Measurements from ENCODE around the gene IFIT1B.
"Not testable (repeated sequence)": the region's sequence is repeated elsewhere in the genome, so short reads cannot be mapped to it uniquely, and the experiment has no call there.

IFIT1B gene

GRCh38 chr10:89409282-89409681 is 31.4 kb downstream of the IFIT1B start:
- in situ Hi-C loops (cut with MboI; ENCODE audit: low sequenced_read_pairs), result not testable (repeated sequence)

GRCh38 chr10:89410551-89410950 is 32.7 kb downstream of the IFIT1B start:
- in situ Hi-C loops (cut with MboI; ENCODE audit: low sequenced_read_pairs), result not testable (repeated sequence)

GRCh38 chr10:89411135-89411534 is 33.3 kb downstream of the IFIT1B start:
- in situ Hi-C loops (cut with MboI; ENCODE audit: low sequenced_read_pairs), result not testable (repeated sequence)

GRCh38 chr10:89412276-89412675 is 34.4 kb downstream of the IFIT1B start:
- in situ Hi-C loops (cut with MboI; ENCODE audit: low sequenced_read_pairs), result not testable (repeated sequence)

GRCh38 chr10:89413398-89413912 is 35.6 kb downstream of the IFIT1B start:
- in situ Hi-C loops (cut with MboI; ENCODE audit: low sequenced_read_pairs), result no loop called here

GRCh38 chr10:89414146-89414878 is 36.5 kb downstream of the IFIT1B start, which contains the start of gene IFIT5:
IFIT5 (plus strand) TSS chr10:89414568; CDS start chr10:89414799, 231 bp downstream.
- in situ Hi-C loops (cut with MboI; ENCODE audit: low sequenced_read_pairs), result no loop called here

GRCh38 chr10:89414879-89415821 is 37.3 kb downstream of the IFIT1B start:
- in situ Hi-C loops (cut with MboI; ENCODE audit: low sequenced_read_pairs), result no loop called here

GRCh38 chr10:89416465-89416864 is 38.6 kb downstream of the IFIT1B start:
- in situ Hi-C loops (cut with MboI; ENCODE audit: low sequenced_read_pairs), result no loop called here

- in situ Hi-C loops (cut with MboI; ENCODE audit: low sequenced_read_pairs), result no loop called here
These were observed 41.7 kb downstream of the IFIT1B start for GRCh38 chr10:89419548-89419947.

GRCh38 chr10:89421018-89421476 is 43.2 kb downstream of the IFIT1B start:
- in situ Hi-C loops (cut with MboI; ENCODE audit: low sequenced_read_pairs), result no loop called here

GRCh38 chr10:89425000-89425399 is 47.1 kb downstream of the IFIT1B start:
- in situ Hi-C loops (cut with MboI; ENCODE audit: low sequenced_read_pairs), result loop anchor here (25.0 kb wide), 1 partner anchor 137 kb away; no protein-coding TSS in a partner anchor

GRCh38 chr10:89426230-89426868 is 48.5 kb downstream of the IFIT1B start:
- in situ Hi-C loops (cut with MboI; ENCODE audit: low sequenced_read_pairs), result loop anchor here (25.0 kb wide), 1 partner anchor 136 kb away; no protein-coding TSS in a partner anchor

GRCh38 chr10:89427629-89428028 is 49.8 kb downstream of the IFIT1B start:
- in situ Hi-C loops (cut with MboI; ENCODE audit: low sequenced_read_pairs), result loop anchor here (25.0 kb wide), 1 partner anchor 135 kb away; no protein-coding TSS in a partner anchor

- in situ Hi-C loops (cut with MboI; ENCODE audit: low sequenced_read_pairs), result loop anchor here (25.0 kb wide), 1 partner anchor 133 kb away; no protein-coding TSS in a partner anchor
These were observed 51.0 kb downstream of the IFIT1B start for GRCh38 chr10:89428877-89429276.

- in situ Hi-C loops (cut with MboI; ENCODE audit: low sequenced_read_pairs), result loop anchor here (25.0 kb wide), 1 partner anchor 130 kb away; no protein-coding TSS in a partner anchor
These were observed 54.1 kb downstream of the IFIT1B start for GRCh38 chr10:89431977-89432376.
